ENCODE measurements around the gene LPAR1.

Gene LPAR1

DNA sequence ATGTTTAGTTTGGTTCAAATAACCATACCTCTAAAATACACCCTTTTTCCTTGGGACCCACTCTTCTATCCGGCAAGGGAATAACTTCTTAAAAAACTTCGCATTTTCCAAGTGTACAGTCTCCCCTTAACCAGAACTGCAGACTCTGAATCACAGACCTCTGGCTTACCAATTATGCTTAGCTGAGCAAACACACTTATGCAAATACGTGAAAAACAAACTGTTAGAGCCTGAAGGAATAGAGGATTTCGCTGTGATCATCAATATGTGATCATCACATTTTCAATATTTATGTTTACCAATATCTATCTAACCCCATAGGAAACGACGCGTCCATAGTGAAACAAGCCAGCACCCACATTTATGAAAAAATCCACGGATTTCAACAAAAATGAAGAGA, 1.3 kb downstream of the LPAR1 start:
- DNase-seq, result no peak

DNA sequence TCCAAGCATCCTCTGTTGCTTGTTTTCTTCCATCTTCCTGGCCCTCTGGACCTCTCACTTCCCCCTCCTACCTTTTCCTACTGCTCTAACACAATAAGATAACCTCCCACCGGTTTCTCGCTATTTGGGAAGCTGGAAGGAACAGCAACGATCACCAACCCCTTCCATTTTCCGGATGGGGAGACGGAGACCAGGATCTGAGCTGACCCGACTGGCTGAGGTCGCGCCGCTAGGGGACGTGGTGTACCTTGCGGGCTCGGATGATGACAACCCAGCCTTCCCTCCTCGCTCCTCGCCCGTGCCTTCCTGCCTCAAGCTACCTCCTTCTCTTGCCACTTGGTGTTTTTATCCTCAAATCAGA, 1.9 kb downstream of the LPAR1 start:
- peak; percentile 73 for DNase-seq

DNA sequence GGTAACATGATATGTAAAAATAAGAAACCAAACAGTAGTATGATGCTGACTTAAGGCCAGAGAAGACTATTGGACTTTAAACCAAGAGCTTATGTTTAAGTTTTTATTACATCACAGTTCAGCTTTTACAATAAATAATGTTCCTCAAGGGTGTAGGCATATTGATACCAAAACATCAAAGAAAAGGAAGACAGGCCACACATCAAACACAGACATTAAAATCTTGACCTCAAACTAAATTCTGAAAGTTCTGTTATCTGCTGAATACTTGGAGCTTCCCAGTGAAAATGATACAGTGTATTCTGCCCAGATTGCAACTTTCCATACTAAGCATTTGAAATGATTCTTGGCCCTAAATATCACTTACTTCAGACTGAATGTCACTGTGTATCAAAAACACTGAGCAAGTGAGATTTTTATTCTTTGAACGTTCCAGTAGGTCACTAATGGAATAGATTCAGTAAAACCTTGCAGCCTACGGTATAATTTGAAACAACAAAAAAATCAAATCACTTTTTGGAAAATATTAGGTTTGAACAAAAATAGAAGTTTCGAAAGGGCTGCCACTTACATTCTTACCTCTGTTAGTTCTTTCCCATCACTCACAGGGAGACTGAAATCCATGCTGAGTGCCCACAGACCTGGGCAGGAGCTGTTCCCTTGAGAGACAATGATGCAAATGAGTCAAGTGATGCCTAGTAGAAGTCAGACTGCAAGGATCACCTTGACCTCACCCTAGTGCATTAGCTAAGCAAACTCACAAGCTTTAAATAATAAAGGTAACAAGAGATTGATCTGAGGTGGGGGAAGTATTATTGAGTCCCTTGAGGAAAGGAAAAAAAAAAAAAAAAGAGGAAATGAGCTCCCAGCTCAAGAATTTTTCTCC, 2.5 kb downstream of the LPAR1 start:
- DNase-seq, result no peak

DNA sequence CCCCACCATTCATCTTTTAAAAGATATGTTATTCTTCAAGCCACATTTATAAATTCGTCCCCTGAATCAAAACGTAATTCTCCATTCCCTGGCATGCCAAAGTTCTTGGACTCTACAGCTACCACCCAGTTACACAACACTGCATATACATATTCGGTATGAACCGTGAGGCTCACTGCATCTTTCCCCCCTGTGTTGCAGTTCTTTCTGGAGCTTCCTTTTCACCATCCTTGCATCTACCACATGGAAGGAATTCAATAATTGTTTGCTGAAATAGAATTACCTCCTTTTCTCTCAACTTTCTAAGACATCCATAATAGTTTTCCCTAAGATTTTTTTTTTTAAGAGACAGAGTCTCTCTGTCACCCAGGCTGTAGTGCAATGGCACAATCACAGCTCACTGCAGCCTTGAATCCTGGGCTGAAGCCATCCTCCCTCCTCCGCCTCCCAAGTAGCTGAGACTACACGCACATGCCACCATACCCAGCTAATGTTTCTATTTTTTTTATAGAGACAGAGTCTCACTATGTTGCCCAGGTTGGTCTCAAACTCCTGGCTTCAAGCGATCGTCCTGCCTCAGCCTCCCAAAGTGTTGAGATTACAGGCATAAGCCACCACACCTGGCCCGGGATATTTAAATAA, 3.3 kb downstream of the LPAR1 start:
- DNase-seq, result no peak

DNA sequence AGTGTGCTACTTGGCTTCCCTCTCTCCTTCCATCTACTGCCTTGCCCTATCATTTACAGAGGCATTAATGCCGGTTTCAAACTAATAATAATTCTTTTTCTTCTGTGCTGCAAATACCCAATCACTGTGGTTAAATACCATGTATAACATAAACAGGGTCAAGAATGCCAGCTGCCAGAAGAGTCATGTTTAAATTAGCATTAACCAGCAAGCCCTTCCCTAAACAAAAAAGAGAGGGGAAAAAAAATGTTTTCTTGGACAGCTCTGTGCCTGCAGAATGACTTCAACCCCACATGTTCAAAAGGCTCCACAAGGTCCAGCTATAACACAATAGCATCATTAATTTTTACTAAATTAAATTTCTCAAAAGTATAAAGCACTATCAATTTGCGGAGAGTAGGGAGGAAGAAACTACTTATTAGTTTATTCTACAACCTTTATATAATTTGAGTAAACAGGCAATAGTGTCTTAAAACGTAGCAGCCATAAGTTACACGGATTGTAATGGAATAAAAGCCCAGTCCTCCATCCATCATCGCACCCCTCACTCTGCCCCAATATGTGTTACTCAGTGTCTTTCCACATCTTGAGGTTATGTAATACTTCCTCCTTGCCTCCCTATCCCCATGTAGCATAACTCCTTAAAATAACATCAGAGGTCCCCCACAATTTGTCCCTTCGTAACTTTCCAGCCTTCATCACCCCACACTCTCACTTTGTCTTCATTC, 3.9 kb downstream of the LPAR1 start:
- no peak for DNase-seq

DNA sequence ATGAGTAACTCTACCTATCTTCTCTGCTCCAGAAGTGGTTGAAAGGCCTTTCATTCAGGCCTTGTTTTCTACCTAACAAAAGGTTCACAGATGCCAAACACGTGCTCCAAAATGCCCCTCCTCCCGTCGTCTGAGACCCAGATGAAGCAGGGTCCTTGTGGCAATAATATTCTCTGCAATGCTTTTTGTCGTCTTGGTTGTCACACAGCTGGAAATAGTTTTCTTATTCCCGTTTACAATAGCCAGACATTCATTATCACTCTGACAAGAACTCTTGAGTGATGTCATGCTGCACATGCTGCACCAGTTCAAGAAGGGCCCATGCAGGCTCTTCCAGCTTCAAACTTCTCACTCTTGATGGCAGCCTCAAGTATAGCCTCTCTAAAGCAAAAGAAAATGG, 7.8 kb downstream of the LPAR1 start:
- no peak for DNase-seq

DNA sequence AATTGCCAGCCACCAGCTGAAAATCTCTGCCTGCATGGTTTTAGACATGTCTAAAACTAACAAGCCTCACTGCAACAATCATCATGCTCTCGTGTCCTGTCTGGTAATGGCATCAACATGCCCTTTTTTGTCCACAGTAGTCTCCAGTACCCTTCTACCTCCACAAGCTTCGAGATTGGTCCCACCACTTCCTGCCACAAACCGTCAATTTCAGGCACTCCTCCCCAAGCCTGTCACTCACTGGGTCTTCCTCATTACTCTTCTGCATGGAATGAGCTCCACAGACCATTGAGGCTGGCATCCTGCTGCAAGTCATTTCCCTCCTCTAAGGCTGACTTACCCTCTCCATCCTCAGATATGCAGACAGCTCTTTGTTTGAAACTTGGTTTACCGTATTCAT, 9.0 kb downstream of the LPAR1 start:
- DNase-seq, result no peak

DNA sequence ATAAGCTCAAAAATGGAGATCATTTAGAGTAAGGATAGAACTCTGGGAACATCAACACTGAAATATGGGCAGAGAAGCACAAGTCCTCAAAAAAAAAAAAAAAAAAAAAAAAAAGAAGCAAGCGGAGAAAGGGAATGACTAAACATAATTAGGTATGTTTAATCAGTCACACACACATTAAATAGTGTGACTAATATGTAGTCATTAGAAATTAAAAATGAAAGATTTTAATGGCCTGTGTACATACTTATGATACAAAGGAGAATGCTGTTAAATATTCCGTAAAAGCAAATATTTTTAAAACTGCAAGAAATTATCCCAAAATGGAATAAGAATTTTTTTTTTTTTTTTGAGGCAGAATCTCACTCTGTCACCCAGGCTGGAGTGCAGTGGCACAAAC, 10.5 kb downstream of the LPAR1 start:
- DNase-seq, result no peak

DNA sequence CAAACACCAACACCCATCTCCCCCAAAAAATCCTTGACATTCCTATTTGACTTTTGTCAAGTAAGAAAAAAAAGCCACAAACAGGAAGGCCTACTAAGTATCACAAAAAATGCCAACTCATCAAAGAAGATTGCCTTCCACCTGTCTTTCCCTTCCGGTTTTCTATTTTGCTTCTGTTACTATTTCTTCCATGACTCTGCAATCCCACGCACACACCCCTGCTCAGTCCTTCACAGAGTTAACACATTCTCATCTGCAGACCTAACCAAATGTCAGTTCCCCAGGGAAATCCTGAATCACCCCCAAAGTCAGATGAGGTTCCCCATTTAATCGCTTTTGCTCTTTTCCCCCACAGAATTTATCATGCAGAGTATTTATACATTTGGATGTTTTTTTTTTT, 15.1 kb downstream of the LPAR1 start:
- DNase-seq, result no peak

DNA sequence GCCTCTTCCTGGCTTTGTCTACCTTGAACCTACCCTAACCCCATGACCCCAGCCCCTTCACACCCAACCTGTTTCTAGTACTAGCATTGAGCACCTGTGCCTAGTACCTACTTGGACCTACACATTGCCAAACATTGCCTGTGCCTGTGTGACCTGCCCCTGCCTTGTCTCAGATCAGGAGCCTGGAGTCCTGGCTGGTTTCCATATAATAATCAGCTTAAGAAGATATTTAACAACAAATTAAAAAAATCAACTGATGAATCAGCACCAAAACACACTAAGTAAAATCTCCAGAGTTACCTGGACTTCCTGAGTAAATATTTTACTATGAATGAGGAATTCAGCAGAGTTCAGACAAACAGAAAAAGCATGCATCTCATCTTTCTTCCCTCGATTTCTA, 17.7 kb downstream of the LPAR1 start:
- no peak for DNase-seq

DNA sequence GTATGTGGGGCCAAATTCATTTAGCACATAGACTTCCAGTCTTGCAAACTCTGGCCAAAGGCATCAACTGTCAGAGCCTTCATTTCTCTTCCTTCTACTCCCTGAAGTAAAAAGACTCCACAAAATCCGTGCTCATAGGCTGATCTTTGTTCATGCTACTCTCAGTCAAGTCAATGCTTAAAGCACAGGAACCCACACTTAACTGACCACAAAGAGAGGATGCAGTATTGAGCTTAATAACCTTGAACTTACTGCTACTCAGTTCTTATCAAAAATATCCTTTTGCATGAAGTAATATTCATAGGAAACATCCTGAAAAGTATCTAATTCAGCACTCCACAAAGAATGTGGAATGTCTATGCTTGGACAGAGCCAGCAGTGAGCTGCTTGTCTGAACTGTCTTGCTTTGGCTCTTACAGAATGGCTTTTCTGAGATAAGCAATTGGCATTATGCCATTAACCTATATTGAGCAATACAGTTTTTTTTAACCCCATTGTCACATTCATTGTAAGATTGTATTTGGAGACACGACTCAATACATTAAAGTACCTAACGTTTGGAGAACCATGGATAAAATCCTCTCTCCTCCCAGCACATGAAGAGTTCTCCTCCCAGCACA, 21.7 kb downstream of the LPAR1 start:
- DNase-seq, result no peak

DNA sequence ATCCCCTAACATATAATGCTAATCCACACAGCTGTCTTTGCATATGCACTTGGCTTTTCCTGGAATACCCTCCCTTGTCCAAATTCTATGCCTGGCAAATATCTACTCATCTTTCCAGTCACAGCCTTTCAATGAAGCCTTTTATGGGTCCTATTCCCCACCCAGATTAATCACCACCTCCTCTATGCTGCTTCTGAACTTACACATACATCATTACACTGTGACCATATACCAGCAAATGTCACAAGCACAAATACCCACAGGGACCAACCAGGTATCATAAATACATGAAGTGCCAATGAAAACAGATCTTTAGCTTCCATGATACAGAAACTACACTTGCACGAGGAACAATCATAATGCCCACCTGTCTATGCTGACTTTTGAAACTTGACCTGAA, 22.3 kb downstream of the LPAR1 start:
- DNase-seq, result no peak

DNA sequence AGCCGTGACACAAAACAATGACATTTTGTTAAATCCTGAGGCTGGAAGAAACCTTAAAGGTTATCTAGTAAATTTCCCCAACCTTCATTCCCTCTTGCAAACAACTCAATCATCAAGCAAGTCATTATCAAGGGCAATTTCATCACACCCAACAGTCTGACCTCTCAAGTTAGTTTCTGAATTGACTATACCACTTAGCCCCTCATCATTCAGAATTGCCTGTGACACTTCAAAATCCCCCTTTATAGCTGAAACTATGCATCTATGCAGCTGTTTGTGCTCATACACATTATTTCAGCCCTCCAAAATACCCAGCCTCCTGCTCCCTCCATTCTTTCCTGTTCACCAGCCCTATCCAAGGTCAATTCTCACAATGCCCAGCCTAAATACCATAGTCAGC, 24.6 kb downstream of the LPAR1 start:
- no peak for DNase-seq

DNA sequence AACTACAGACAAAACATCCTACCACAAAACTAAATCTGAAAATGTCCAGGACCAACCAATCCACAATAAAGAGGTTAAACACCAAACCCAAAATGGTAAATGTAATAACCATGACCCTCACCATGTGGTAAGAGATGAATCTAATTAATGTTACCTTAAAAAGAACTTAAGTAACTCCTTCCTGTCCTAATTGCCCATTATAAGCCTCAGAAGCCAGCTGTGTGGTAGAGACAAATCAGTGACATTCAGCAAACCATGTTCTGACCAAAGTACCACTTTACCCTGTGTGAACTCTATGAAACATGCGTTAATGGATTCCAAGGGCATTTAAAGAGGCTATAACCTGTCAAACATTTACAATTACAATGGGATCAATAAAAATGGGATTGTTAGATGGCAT, 25.0 kb downstream of the LPAR1 start:
- no peak for DNase-seq

DNA sequence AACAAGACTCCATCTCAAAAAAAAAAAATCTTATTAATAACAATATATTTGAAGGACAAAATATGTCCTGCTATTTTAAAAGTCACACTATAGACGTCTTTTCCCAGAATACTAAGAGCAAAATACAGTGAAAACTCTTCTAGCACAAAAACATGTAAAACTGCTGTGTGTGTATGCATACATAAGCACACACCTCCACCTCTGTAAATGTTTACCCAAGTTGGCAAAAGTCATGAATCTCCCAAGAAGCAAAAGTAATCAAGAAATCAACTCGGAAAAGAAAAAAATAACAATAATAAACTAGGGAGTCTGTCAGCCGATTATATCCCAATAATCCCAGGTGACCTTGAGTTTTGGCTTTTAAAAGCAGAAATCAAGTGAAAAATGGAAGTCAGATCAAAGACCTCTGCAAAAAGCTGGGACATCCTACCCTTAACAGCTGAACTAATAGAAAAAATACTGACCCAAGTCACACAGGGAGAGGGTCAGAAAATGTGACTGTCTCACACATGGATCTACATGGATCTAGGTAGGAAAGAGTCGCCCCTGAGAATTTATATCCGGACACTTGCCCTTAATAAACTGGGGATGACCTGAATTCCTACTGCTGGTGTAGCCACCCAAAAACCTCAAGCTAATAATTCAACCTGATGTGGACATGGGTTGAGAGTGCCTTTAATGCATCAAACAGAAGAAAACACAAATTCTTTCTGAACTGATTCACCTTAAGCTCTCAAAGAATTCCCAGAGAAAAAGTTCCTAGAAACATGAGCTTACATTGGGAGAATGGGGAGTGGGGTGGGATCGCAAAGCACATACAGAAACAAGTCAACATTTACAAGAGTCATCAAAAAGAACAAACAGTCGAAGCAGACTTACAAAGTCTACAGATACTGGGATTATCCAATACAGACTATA, 29.9 kb downstream of the LPAR1 start:
- no peak for DNase-seq

DNA sequence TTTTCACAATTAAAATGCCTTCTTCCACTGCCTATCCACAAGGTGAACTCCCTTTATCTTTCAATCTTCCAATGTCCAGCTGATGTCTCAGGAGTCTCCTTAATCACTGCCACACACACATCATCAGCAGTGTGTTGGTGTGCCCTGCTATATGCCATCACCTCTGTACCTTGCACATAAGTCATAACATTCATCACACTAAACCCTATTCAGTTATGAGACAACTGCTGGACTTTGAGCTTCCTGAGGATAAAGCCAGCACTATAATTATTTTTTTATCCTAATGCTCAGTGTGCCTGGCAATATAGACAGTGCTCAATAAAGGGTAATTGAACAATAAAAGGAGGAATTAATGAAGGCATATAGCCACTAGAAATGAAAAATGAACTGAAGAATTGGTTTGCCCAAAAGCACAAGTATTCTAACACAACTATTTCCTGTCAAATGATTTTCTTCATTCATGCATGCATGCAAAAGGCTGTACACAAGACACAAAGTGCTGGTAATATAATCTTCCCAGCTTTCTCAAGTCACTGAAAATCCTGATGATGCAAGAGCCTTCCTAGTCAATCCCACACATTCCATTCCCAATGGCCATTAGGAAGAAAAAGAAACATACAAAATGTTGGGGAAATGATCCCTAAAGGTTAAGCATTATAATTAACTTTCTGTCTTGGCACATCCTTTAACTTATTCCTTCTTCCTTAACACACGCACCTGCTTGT, 32.4 kb downstream of the LPAR1 start:
- no peak for DNase-seq

DNA sequence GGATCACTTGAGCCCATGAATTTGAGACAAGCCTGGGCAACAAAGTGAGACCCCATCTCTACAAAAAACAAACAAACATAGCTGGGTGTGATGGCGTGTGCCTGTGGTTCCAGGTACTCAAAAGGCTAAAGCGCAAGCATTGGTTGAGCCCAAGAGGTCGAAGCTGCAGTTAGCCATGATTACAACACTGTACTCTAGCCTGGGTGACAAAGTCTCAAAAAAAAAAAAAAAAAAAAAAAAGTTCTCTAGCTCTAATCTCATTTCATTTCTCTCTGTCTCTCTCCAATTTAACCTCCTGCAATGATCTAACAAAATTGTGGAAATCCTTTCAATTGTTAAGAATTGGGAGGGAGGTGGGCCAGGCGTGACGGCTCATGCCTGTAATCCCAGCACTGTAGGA, 33.3 kb downstream of the LPAR1 start:
- no peak for DNase-seq

DNA sequence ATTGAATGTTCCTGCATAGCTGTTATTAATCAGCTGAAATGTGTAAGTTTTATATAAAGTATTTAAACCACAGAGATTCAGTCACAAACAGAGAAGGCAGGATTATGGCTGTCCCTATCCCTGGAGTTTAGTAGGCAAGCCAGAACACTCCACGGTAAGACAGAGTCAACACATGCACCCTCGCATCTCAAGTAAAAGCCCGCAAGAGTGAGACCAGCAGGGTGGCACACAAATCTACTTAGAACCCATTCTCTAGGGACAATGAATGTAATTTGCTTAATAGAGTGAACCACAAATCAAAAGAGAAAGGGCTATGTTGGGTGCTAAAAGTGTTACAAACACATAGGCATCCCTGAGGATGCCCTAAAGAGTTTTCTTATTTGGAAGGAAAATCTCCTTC, 35.1 kb downstream of the LPAR1 start:
- no peak for DNase-seq

DNA sequence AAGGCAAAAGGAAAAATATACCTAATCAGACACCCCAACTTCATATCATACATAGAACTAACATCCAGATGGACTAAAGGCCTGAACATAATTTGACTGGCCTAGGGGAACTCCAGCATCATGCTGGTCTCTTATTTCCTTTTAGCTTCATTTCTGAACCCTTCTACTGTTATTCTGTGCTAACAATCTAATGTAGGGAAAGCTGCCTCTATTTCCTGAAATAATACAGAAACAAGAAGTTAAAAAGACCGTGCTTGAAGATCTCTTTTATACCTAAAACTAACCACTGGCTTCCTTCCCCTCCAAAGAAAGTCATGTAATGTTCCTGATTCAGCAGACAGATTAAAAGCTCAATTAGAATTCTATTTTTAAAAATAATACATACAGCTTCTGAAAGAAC, 36.7 kb downstream of the LPAR1 start:
- no peak for DNase-seq

DNA sequence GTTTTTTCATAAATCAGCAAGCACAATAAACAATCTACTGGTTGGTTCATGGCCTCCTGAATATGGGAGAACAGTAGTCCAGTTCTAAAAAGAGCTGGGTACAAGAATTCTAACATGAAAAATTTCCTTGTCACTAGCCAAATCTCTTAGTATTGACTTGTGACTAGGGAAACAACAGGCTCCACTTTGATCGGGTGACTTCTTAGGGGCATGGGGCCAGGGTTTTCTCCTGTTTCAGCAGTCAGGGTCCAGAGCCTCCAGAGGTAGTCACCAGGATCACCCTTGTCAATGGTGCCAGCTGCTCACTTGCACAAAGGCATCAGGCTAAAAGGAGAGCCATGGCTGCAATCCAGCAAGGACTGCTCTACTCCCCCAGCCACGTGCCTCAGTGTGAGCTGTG, 38.1 kb downstream of the LPAR1 start:
- no peak for DNase-seq

DNA sequence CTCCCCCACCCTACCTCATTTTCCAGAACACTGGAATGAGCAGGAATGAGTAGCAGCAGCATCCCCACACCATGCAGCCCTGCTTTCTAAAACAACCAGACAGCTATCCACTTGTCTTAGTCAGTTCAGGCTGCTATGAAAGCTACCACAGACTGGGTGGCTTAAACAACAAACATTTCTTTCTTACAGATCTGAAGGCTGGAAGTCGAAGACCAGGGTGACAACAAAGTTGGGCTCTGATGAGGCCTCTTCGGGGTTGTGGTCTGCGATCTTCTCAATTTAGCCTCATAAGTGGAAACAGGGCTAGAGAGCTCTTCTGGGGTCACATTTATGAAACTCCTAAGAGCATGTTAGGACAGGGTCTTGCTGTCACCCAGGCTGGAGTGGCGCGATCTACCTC, 38.9 kb downstream of the LPAR1 start:
- no peak for DNase-seq

DNA sequence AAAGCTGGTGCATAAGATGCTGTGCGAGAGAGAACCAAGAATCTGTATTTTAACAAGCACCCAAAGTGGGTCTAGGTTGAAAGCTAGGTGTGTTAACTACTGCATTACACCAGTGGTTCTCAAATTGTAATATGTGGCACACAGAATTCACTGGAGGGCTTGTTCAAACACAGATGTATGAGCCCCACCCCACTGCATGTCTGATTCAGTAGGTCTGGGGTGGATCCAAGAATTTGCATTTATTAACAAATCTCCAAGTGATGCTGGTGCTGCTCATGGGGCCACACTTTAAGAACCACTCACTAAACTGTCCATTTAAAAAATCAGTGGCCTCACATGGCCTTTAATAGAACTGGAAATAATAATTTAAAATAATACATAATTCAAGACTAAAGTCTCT, 40.4 kb downstream of the LPAR1 start:
- no peak for DNase-seq

Data from eye (tissue), 1 donor.